GM23338 (cell line): Measurements from ENCODE around the gene FAM117A. TPM values are rescaled to one million over a fixed set of nuclear protein-coding genes. Genes with fewer than 3 reads are reported as not detected.

Experiments used
- ATAC-seq: fragments of 200-7000 bp; cut with Tn5 transposase; 3 replicates; pipeline ENCODE4 v1.9.1; 2020
- DNase-seq: peaks from one replicate; pipeline ENCODE4 v3.0.0-alpha.2; 2015; ENCODE audit warnings: low spot score
- H2AFZ ChIP-seq: fragments of 200-600 bp; sonication (generic); 2 replicates; pipeline ENCODE4 v1.8.0; 2016; ENCODE audit warnings: antibody characterized with exemption, mild to moderate bottlenecking, moderate library complexity
- H3F3A ChIP-seq: fragments of 200-600 bp; sonication (generic); replicated peaks from 2 replicates; pipeline ENCODE4 v1.8.0; 2017; ENCODE audit warnings: antibody characterized with exemption, mixed run types, low read depth
- H3K27ac ChIP-seq: fragments of 200-600 bp; sonication (generic); 2 replicates; pipeline ENCODE4 v1.6.1; 2016; ENCODE audit warnings: low read depth
- H3K27me3 ChIP-seq: fragments of 200-600 bp; sonication (generic); 2 replicates; pipeline ENCODE4 v1.8.0; 2016; ENCODE audit warnings: mild to moderate bottlenecking, mixed run types, moderate library complexity; ENCODE audit not compliant: insufficient read depth
- H3K36me3 ChIP-seq: fragments of 200-600 bp; sonication (generic); 2 replicates; pipeline ENCODE4 v1.8.0; 2016; ENCODE audit warnings: mild to moderate bottlenecking; ENCODE audit not compliant: insufficient read depth
- H3K4me1 ChIP-seq: fragments of 200-600 bp; sonication (generic); 2 replicates; pipeline ENCODE4 v1.8.0; 2016; ENCODE audit warnings: mild to moderate bottlenecking, moderate library complexity; ENCODE audit not compliant: insufficient read depth
- H3K4me2 ChIP-seq: fragments of 200-600 bp; sonication (generic); 2 replicates; pipeline ENCODE4 v1.7.1; 2017; ENCODE audit warnings: mixed run types
- H3K4me3 ChIP-seq: fragments of 200-600 bp; sonication (generic); 2 replicates; pipeline ENCODE4 v1.6.1; 2016; ENCODE audit warnings: mixed run types
- H3K79me2 ChIP-seq: fragments of 200-600 bp; sonication (generic); replicated peaks from 2 replicates; pipeline ENCODE4 v1.8.0; 2017; ENCODE audit warnings: mild to moderate bottlenecking; ENCODE audit not compliant: insufficient read depth
- H3K9me2 ChIP-seq: fragments of 200-600 bp; sonication (generic); 2 replicates; pipeline ENCODE4 v1.8.0; 2017; ENCODE audit not compliant: insufficient read depth
- H4K20me1 ChIP-seq: fragments of 200-600 bp; sonication (generic); replicated peaks from 2 replicates; pipeline ENCODE4 v1.8.0; 2017; ENCODE audit warnings: mild to moderate bottlenecking; ENCODE audit not compliant: insufficient read depth
- H3K27ac Mint-ChIP-seq: 2 replicates; pipeline ENCODE4 v1.8.0; 2020; ENCODE audit warnings: inconsistent platforms, mild to moderate bottlenecking, moderate library complexity, mixed read lengths
- H3K27me3 Mint-ChIP-seq: 3 replicates; pipeline ENCODE4 v1.8.0; 2022; ENCODE audit warnings: low read depth, mild to moderate bottlenecking, moderate library complexity, mixed read lengths, inconsistent platforms; ENCODE audit not compliant: insufficient read depth, poor library complexity
- H3K36me3 Mint-ChIP-seq: 3 replicates; pipeline ENCODE4 v1.8.0; 2021; ENCODE audit warnings: low read depth, mild to moderate bottlenecking, inconsistent platforms, moderate library complexity, mixed read lengths
- H3K4me1 Mint-ChIP-seq: 3 replicates; pipeline ENCODE4 v1.8.0; 2020; ENCODE audit warnings: mild to moderate bottlenecking, inconsistent platforms, mixed read lengths
- H3K4me3 Mint-ChIP-seq: 3 replicates; pipeline ENCODE4 v1.8.0; 2021; ENCODE audit warnings: moderate library complexity, mild to moderate bottlenecking, inconsistent platforms, mixed read lengths
- H3K9me3 Mint-ChIP-seq: 3 replicates; pipeline ENCODE4 v1.8.0; 2020; ENCODE audit warnings: moderate library complexity, mild to moderate bottlenecking, inconsistent platforms, mixed read lengths
- CREB1 ChIP-seq: fragments of 250-450 bp; sonication (Bioruptor Pico); IDR thresholded peaks from 2 replicates; pipeline ENCODE4 v1.5.0; 2020; ENCODE audit warnings: low read depth, mild to moderate bottlenecking, moderate library complexity
- CTCF ChIP-seq, 2 experiments: fragments of 200-600 bp in 1 of 2; sonication (generic) in 1 of 2; conservative IDR thresholded peaks; 2 replicates each; pipeline versions ENCODE4 v1.5.1 to v1.6.1; 2016 to 2017; ENCODE audit warnings: antibody characterized with exemption in 2 of 2, low read depth in 2 of 2, mild to moderate bottlenecking in 2 of 2, moderate library complexity in 1 of 2
- ETS1 ChIP-seq: IDR thresholded peaks from 2 replicates; pipeline ENCODE4 v1.6.1; 2016; ENCODE audit warnings: antibody characterized with exemption
- EZH2 ChIP-seq: fragments of 200-600 bp; sonication (generic); IDR thresholded peaks from one replicate; pipeline ENCODE4 v1.8.0; 2017; ENCODE audit warnings: antibody characterized with exemption, mild to moderate bottlenecking, low read depth; ENCODE audit not compliant: unreplicated experiment
- JUNB ChIP-seq: IDR thresholded peaks from one replicate; pipeline ENCODE4 v1.6.1; 2016; ENCODE audit warnings: antibody characterized with exemption; ENCODE audit not compliant: unreplicated experiment
- NANOG ChIP-seq: IDR thresholded peaks from 2 replicates; pipeline ENCODE4 v1.6.1; 2016; ENCODE audit warnings: antibody characterized with exemption, borderline replicate concordance
- POLR2AphosphoS5 ChIP-seq: IDR thresholded peaks from 2 replicates; pipeline ENCODE4 v1.6.1; 2016; ENCODE audit warnings: antibody characterized with exemption, low read depth
- REST ChIP-seq: IDR thresholded peaks from one replicate; pipeline ENCODE4 v1.6.1; 2018; ENCODE audit warnings: antibody characterized with exemption; ENCODE audit not compliant: unreplicated experiment
- STAT1 ChIP-seq: IDR thresholded peaks from one replicate; pipeline ENCODE4 v1.6.1; 2016; ENCODE audit warnings: antibody characterized with exemption; ENCODE audit not compliant: unreplicated experiment
- ZNF114 ChIP-seq: fragments of 250-450 bp; sonication (Bioruptor Pico); IDR thresholded peaks from 2 replicates; pipeline ENCODE4 v1.5.0; 2020; ENCODE audit warnings: mild to moderate bottlenecking, moderate library complexity
- ZNF331 ChIP-seq: fragments of 250-450 bp; sonication (Bioruptor Pico); IDR thresholded peaks from 2 replicates; pipeline ENCODE4 v1.5.0; 2020; ENCODE audit warnings: low read depth, mild to moderate bottlenecking, moderate library complexity
- ZNF462 ChIP-seq: fragments of 250-450 bp; sonication (Bioruptor Pico); IDR thresholded peaks from 2 replicates; pipeline ENCODE4 v1.5.0; 2020; ENCODE audit warnings: mild to moderate bottlenecking, moderate library complexity
- polyA plus RNA-seq: library from polyadenylated mRNA; unstranded; fragments of >200 nt; fragmentation: Nextera tagmentation; extraction: Ambion mirVana; gene quantifications from 2 replicates; pipeline ENCODE4 v1.2.1, GENCODE V29; 2016
- total RNA-seq: library from RNA; depleted of rRNA; stranded (reverse); fragments of >200 nt; shearing (Covaris generic); gene quantifications from 2 replicates; pipeline ENCODE4 v1.2.3, GENCODE V29; 2014

The FAM117A gene
- total and polyA plus RNA-seq, 2 experiments from 2014 or later, result 21.3 to 46.4 TPM

GRCh38 chr17:49727380-49727779, 36.6 kb downstream of the FAM117A start (continued):
- TF ChIP-seq EZH2, result no peak
- no peak for TF ChIP-seq STAT1

GRCh38 chr17:49725452-49726130, 38.3 kb downstream of the FAM117A start:
- no peak for TF ChIP-seq ETS1
- TF ChIP-seq ZNF114 (CRISPR knock-in tag), result no peak
- no peak for TF ChIP-seq POLR2AphosphoS5
- no peak for TF ChIP-seq JUNB
- no peak for TF ChIP-seq NANOG
- no peak for TF ChIP-seq STAT1
- TF ChIP-seq CTCF (conservative IDR thresholded peaks at IDR 0.05; ENCODE audit: low read depth in 2 of 2), result no peak
- TF ChIP-seq ZNF331 (CRISPR knock-in tag), result no peak
- TF ChIP-seq REST, result no peak
- TF ChIP-seq ZNF462 (CRISPR knock-in tag), result no peak
- no peak for TF ChIP-seq EZH2
- no peak for TF ChIP-seq CREB1 (CRISPR knock-in tag)
- Mint-ChIP-seq H3K9me3 (no peaks in the 10 kb centered on the region; the same call in 2 of the 3 replicates), H3K27ac (no peak overlapping the region), H3K36me3 (peaks cover 38% of the 10 kb centered on the region), H3K4me1 (peaks cover 4% of the 10 kb centered on the region; the same call in 2 of the 3 replicates), H3K27me3 (peaks cover 4% of the 10 kb centered on the region), H3K4me3 (no peak overlapping the region)
- H2AFZ ChIP-seq, result no peak overlapping the region
- H3K27ac ChIP-seq, result no peak overlapping the region
- peaks cover 8% of the 10 kb centered on the region; the same call in 1 of the 2 replicates for H3K36me3 ChIP-seq
- ATAC-seq (no peak), DNase-seq (no peak)
- no peaks in the 10 kb centered on the region for H3K27me3 ChIP-seq
- H3F3A ChIP-seq, result 0 out of 2 replicates have a peak, but pooled peaks cover 3% of the 10 kb centered on the region
- H4K20me1 ChIP-seq, result peaks cover 25% of the 10 kb centered on the region
- H3K4me1 ChIP-seq, result no peaks in the 10 kb centered on the region
- peaks cover 20% of the 10 kb centered on the region for H3K79me2 ChIP-seq
- no peaks in the 10 kb centered on the region for H3K9me2 ChIP-seq
- no peak overlapping the region for H3K4me3 ChIP-seq
- H3K4me2 ChIP-seq, result no peak overlapping the region
